GM19099 (cell line): ENCODE data around the gene CERS4.

Experiments
- POLR2A ChIP-seq: IDR thresholded peaks from 3 replicates; pipeline ENCODE4 v1.6.1; 2011; ENCODE audit warnings: low read depth; ENCODE audit not compliant: insufficient read length; ENCODE audit errors: extremely low read depth

CERS4 gene, protein sequence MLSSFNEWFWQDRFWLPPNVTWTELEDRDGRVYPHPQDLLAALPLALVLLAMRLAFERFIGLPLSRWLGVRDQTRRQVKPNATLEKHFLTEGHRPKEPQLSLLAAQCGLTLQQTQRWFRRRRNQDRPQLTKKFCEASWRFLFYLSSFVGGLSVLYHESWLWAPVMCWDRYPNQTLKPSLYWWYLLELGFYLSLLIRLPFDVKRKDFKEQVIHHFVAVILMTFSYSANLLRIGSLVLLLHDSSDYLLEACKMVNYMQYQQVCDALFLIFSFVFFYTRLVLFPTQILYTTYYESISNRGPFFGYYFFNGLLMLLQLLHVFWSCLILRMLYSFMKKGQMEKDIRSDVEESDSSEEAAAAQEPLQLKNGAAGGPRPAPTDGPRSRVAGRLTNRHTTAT

DNA sequence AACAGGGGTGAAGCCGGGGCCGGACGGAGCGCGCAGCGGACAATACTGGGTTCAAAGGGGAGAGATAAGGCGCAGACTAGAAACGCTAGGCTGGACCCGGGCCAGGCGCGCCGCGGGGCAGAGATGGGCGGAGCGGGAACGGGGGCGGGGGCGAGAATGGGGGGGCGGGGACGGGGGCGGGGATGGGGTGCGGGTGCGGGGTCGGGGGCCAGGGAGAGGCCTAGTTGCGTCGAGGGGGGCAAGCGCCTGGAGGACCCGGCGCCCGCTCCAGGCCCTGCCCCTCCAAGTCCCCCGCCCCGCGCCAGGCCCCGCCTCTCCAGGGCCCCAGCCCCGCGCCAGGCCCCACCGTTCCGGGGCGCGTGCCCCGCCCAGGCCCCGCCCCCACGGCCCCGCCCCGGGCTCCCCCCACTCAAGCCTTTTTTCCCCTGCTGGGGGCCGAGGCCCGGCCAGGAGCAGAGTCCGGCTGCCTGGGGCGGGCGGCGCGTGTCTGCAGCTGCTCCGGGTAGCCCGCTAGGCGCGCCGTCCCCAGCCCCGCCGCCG is at the start of gene CERS4:
Gene CERS4 (plus strand): TSS at position 449 of the 540 bp plus-strand sequence. CDS start 41,707 bp downstream, outside the sequence.
- TF ChIP-seq POLR2A = peak; percentile 70

DNA sequence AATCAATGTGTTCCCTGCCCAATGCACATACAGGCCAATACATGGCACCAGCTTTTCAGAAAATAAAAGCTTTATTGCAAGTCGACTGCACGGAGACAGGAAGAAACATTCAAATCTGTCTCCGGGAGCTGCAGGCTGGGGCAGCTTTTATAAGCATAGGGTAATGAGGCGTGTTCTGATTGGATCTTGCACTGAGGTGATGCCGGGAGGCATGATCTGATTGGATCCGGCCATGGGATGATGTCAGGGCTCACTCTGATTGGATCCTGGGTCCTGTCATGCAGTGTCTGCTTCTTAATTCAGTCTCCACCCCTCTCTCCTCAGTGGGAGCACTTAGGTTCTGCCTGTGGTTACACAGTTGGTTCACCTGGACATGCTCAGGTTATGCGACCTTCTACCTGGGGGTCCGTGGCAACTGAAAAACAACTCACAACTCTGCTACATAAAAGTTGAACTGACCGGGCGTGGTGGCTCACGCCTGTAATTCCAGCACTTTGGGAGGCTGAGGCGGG is 48.0 kb upstream of the CERS4 start:
- peak; percentile 60 for TF ChIP-seq POLR2A

DNA sequence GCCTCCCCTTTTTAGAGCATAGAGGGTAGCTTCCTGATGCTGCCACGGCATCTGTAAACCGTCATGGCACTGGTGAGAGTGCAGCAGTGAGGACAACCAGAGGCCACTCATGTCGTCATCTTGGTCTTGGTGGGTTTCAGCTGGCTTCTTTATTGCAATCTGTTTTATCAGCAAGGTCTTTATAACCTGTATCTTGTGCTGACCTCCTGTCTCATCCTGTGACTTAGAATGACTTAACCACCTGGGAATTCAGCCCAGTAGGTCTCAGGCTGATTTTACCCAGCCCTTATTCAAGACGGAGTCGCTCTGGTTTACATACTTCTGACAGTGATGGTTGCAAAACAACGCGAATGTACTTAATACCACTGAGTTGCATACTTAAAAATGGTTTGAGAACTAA is 45.4 kb upstream of the CERS4 start:
- no peak for TF ChIP-seq POLR2A

DNA sequence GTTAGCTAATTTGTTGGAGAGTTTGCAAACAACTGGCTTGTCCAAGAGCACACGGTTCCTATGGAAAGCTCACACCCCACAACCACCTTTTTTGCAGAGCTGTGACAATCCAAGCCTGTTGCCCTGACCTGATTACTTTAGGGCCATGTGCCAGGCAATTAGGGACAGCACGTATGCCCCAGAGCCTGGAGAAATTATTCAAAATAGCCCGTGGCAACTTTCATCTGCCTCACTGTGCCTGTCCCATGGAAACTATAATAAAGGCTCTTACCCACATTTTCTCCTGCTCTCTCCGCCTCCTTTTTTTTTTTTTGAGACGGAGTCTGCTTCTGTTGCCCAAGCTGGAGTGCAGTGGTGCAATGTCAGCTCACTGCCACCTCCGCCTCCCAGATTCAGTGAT is 41.2 kb upstream of the CERS4 start:
- no peak for TF ChIP-seq POLR2A

DNA sequence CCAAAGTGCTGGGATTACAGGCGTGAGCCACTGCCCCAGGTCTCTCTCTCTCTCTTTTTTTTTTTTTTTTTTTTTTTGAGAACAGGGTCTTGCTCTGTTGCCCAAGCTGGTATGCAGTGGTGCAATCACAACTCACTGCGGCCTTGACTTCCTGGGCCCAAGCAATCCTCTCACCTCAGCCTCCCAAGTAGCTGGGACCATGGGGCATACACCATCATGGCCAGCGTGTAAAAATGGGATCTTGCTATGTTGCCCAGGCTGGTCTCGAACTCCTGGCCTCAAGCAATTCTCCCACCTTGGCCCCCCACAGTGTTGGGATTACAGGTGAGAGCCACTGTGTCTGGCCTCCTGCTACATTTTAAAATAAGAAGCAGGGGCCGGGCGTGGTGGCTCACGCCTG is 40.6 kb upstream of the CERS4 start:
- TF ChIP-seq POLR2A = no peak

DNA sequence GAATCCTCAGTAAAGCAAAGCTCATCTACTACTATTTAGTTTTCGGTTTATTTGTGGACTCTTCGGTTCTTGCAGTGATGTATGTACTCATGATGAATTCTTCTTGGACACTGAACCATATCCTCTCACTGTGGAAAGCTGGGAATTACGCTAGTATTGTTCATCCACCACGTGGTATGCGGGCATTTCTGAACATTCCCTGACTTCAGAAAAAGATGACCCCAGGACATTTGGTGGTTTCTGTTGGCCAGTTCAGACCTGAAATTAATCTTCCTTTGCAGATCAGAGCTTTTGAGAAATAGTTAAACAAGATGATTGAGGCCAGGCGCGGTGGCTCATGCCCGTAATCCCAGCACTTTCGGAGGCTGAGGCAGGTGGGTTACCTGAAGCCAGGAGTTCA is 34.5 kb upstream of the CERS4 start:
- TF ChIP-seq POLR2A = no peak

DNA sequence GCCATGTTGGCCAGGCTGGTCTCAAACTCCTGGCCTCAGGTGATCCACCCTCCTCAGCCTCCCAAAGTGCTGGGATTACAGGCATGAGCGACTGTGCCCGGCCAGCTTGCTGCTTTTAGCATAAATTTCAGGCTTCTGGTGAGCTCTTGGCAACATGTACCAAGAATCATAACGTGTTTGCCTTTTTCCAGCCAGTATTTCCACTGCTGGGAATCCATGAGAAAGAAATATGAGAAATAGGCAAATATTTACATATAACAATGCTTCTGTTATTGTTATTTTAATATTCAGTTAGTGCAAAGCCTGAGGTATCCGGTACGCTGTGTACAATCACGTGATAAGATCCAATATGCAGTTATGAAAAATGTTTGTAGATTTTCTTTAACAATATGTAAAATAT is 29.2 kb upstream of the CERS4 start:
- no peak for TF ChIP-seq POLR2A

DNA sequence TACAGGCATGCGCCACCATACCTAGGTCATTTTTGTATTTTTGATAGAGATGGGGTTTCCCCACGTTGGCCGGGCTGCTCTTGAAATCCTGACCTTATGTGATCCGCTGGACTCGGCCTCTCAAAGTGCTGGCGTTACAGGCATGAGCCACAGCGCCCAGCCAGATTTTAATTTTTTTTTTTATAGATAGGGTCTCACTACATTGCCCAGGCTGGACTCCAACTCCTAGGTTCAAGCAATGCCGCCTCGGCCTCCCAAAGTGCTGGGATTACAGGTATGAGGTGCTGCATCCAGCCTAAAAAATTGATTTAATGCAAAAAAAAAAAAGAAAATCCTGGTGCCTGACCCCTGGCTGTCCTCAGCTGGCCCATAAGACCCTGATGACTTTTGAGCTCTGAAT is 24.9 kb upstream of the CERS4 start:
- TF ChIP-seq POLR2A = no peak

DNA sequence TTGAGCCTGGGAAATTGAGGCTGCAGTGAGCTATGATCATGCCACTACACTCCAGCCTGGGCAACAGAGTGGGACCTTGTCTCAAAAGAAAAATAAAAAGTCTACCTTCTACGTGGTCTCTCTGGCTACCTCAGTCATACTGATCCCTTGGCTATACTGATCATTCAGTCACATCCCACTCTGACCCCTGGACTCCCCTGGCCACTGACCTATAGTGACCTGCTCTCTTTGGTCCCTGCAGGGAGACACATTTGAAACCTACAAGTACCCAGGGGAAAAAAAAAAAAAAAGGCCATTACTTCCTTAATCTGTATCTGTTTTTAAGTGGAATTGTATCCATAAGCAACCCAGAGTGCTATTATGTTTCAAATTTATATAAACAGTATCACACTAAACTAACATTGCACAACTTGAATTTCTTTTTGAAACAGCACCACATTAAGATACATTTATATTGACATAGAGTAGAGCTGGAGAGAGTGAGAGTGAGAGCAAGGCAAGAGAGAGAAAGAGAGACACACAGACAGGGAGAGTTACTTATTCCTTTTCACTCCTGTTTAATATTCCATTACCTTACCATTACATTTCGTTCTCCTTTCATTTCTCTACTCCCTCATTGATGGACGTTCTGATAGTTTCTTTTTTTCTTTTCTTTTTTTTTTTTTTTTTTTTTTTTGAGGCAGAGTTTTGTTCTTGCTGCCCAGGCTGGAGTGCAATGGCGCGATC is 23.7 kb upstream of the CERS4 start:
- no peak for TF ChIP-seq POLR2A

DNA sequence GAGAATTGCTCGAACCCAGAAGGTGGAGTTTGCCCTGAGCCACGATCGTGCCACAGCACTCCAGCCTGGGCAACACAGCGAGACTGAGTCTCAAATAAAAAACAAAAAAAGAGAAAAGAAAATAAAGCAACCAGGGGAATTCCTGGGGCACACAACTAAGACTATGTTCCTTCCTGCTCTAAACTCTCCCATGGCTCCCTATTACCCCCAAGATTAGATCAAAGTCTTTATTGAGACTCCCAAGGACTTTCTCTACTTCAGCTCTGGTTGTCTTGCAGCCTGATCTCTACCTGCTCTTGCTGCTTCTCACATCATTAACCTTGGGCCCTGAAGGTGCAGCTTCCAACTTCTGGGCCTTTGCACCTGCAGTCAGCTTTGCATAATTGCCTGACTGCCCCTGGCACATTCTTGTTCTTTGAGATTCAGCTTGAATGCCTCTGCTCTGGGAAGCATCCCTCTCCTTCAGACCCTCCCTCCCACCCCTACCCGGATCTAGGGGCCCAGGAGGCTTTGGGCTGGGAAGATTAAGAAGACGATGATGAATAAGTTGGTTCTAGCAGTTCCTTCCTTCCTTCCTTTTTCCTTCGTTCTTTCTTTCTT is 16.8 kb upstream of the CERS4 start:
- no peak for TF ChIP-seq POLR2A

DNA sequence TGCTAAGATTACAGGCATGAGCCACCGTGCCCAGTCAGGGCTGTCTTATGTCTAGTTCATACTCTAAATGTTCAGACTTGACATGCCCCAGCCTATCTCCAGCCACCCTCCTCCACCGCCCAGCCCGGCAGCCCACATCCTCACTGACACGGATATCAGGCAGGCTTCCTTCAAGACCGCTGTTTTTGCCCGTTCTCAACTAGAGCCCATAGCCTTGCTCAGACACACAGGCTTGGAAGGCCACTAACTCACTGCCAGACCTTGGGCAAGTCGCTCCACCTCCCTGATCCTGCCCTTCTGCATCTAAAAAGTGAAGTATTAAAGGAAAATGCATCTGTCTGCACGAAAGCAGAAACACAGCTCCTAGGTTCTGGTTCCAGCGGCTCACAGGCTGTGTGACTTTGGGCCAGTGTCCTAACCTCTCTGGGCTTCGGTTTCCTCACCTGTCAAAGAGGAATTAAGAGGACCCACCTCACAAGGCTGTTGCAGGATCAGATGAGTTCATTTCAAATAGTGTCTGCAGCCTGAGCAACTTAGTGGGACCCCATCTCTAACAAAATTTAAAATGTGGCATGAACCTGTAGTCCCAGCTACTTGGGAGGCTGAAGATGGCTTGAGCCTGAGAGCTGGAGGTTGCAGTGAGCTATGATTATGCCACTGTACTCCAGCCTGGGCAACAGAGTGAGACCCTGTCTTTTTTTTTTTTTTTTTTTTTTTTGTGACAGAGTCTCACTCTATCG is 14.5 kb upstream of the CERS4 start:
- TF ChIP-seq POLR2A = peak; percentile 12

DNA sequence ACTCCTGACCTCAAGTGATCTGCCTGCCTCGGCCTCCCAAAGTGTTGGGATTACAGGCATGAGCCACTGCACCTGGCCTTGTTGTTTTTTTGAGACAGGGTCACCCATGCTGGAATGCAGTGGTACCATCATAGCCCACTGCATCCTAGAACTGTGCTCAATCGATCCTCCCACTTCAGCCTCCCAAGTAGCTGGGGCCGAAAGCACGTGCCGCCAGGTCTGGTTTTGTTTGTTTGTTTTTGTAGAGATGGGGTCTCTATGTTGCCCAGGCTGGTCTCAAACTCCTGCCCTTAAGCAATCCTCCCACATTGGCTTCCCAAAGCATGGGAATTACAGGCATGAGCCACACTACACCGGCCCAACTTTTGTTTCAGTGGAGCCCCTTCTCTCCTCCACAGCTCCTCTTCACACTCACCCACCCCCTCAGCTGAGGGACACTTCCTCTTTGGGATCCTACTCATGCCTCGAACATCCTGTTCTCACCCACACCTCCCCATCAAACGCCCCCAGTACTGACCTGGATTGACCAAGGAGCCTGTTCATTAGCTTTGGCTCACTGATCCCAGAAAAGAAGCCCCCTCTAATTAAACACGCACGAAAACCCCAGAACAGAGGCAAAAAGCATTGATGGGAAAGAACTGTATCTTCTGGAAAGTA is 12.8 kb upstream of the CERS4 start:
- peak; percentile 26 for TF ChIP-seq POLR2A

DNA sequence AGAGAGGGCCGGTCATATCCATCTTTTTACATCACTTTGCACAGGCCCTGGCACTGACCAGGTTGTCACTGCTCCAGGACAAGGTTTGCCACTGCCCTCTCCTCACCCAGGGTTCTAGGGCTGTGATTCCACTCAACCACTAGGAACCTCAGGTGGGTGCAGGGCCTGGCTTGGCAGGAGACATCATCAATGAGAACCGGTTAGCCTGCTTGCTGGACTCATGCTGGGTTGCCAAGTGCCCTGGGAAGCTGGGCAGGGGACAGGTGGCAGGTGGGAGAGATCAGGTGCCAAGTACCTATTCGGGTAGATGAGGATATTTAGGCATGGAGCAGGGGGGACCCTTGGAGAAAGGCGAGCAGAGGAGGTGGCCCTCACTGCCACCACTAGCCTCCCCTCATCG is 4.2 kb upstream of the CERS4 start:
- no peak for TF ChIP-seq POLR2A
